ENCODE results near the gene DDX42. TPM values are rescaled to one million over a fixed set of nuclear protein-coding genes. Genes with fewer than 3 reads are reported as not detected.
A peak's percentile ranks its signal among the peaks of the same experiment; 100 is the strongest.

The DDX42 gene
- total and polyA plus RNA-seq, 2 of the 13 experiments (the other 11 are each of a cell fraction or from before 2014, with no cell fraction given) = 87.2 to 92.9 TPM

GRCh38 chr17:63773272-63774140, 464 bp upstream of the DDX42 start, which contains the start of gene CCDC47 (continued):
- TF ChIP-seq SNAPC4 (CRISPR knock-in tag; IDR thresholded peaks at IDR 0.05) (peak; percentile 91; the same call in 1 of the 2 replicates), ZNF468 (CRISPR knock-in tag; IDR thresholded peaks at IDR 0.05) (no peak), ZFP82 (CRISPR knock-in tag; IDR thresholded peaks at IDR 0.05; ENCODE audit: borderline replicate concordance) (peak; percentile 98), ZNF761 (CRISPR knock-in tag; conservative IDR thresholded peaks at IDR 0.05) (peak; percentile 95; the same call in 1 of the 2 replicates), THRA (CRISPR knock-in tag; IDR thresholded peaks at IDR 0.05; ENCODE audit: borderline replicate concordance) (no peak; the same call in none of the 2 replicates), PATZ1 (CRISPR knock-in tag; IDR thresholded peaks at IDR 0.05) (peak; percentile 74), FOXA3 (CRISPR knock-in tag; IDR thresholded peaks at IDR 0.05) (peak; percentile 43; the same call in 1 of the 2 replicates), SMAD3 (CRISPR knock-in tag; IDR thresholded peaks at IDR 0.05) (peak; percentile 93), ZNF576 (CRISPR knock-in tag; IDR thresholded peaks at IDR 0.05) (0 out of 2 replicates have a peak, but pooled peaks have one; percentile 51), IKZF4 (CRISPR knock-in tag; IDR thresholded peaks at IDR 0.05; ENCODE audit: borderline replicate concordance, low read depth, not compliant biosample characterization) (peak; percentile 65), HOMEZ (CRISPR knock-in tag; IDR thresholded peaks at IDR 0.05; ENCODE audit: low read depth) (peak; percentile 74), IRF1 (CRISPR knock-in tag; IDR thresholded peaks at IDR 0.05; ENCODE audit: low read depth) (no peak), SMAD9 (CRISPR knock-in tag; IDR thresholded peaks at IDR 0.05) (no peak), ZFP1 (CRISPR knock-in tag; IDR thresholded peaks at IDR 0.05) (0 out of 2 replicates have a peak, but pooled peaks have one; percentile 51)
